ENCODE data around the gene PTPRT. TPM values are rescaled to one million over a fixed set of nuclear protein-coding genes. Genes with fewer than 3 reads are reported as not detected.

PTPRT gene
- total RNA-seq, 6 donors from 2014 or later: 0.20 to 7.1 (median 3.8) TPM

GRCh38 chr20:42197599-42197998 is 992.1 kb downstream of the PTPRT start:
- TF ChIP-seq EP300 (IDR thresholded peaks at IDR 0.05) (no peak), POLR2A (IDR thresholded peaks at IDR 0.05) (no peak), CTCF (IDR thresholded peaks at IDR 0.05) (no peak), POLR2AphosphoS5 (IDR thresholded peaks at IDR 0.05) (no peak)
- H3K9me3 ChIP-seq: no peaks in the 10 kb centered on the region
- H3K4me3 ChIP-seq: no peak overlapping the region
- DNase-seq (no peak), ATAC-seq (ENCODE audit: low FRiP score in 2 of 2) (no peak)
- H3K27ac ChIP-seq: no peak overlapping the region
- no peaks in the 10 kb centered on the region for H3K4me1 ChIP-seq
- H3K36me3 ChIP-seq: no peaks in the 10 kb centered on the region
- no peaks in the 10 kb centered on the region for H3K27me3 ChIP-seq

DNA sequence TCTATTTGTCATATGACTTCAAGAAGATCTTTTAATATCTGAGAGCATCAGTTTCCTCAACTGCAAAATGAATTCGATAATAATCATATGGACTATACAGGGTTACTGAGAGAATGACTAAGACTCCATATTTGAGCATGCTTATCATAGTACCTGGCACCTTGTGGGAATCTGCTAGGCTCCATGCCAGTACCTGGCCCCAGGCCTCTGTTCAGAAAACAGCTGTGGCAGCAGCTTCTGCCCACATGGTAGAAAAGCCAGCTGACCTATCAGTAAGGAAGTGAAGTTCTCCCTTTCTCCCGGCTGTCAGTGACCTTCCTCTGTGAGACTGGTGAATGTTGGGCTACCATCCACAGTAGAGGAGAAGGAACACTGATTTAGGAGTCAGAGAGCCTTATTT is 996.6 kb downstream of the PTPRT start:
- 50 to 61% methylated on average over 2 of the region's 2 CpGs for WGBS, 2 donors
- H3K27me3 ChIP-seq: no peaks in the 10 kb centered on the region
- no peak for ATAC-seq (ENCODE audit: low FRiP score in 2 of 2)

DNA sequence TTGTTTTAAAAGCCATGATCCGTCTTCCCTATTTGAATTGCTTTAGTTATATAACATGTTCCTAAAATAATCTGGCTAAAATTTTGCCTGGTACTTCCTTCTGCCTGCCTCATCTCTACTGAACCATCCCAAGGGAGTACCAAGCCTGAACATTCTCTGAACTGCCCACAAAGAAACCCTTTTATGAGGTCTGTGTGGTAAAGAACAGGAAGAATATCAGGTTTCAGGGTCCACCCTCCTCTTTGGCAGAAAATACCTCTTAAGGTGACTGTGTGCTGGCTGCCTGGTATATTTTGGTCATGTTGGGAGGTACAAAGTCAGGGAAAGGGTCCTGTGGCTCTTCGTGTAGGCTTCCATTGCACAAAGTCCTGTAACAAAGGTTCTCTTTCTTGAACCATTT is 997.4 kb downstream of the PTPRT start:
- WGBS, 2 donors: 28 to 44% methylated on average over 2 of the region's 2 CpGs

More for the DNA sequence above, 996.6 kb downstream of the PTPRT start:
- no peak overlapping the region for H3K27ac ChIP-seq
- no peaks in the 10 kb centered on the region for H3K36me3 ChIP-seq
- TF ChIP-seq POLR2A (IDR thresholded peaks at IDR 0.05) (no peak), CTCF (IDR thresholded peaks at IDR 0.05) (no peak), EP300 (IDR thresholded peaks at IDR 0.05) (no peak), POLR2AphosphoS5 (IDR thresholded peaks at IDR 0.05) (no peak)
- no peaks in the 10 kb centered on the region for H3K4me1 ChIP-seq
- no peak for DNase-seq
- H3K9me3 ChIP-seq: no peaks in the 10 kb centered on the region
- H3K4me3 ChIP-seq: no peak overlapping the region

GRCh38 chr20:42191140-42191860 is 998.4 kb downstream of the PTPRT start:
- Histone ChIP-seq H3K4me3 (no peak overlapping the region), H3K27me3 (no peaks in the 10 kb centered on the region), H3K36me3 (no peaks in the 10 kb centered on the region), H3K27ac (no peak overlapping the region), H3K9me3 (no peaks in the 10 kb centered on the region), H3K4me1 (no peaks in the 10 kb centered on the region)
- TF ChIP-seq POLR2A (IDR thresholded peaks at IDR 0.05) (no peak), CTCF (IDR thresholded peaks at IDR 0.05) (no peak), POLR2AphosphoS5 (IDR thresholded peaks at IDR 0.05) (no peak), EP300 (IDR thresholded peaks at IDR 0.05) (no peak)
- DNase-seq (no peak), ATAC-seq (ENCODE audit: low FRiP score in 2 of 2) (no peak)
- 66% methylated on average over 4 of the region's 4 CpGs for WGBS, 2 donors

More for the DNA sequence above, 997.4 kb downstream of the PTPRT start:
- DNase-seq (no peak), ATAC-seq (ENCODE audit: low FRiP score in 2 of 2) (no peak)
- no peaks in the 10 kb centered on the region for H3K27me3 ChIP-seq
- H3K9me3 ChIP-seq: no peaks in the 10 kb centered on the region
- no peak overlapping the region for H3K27ac ChIP-seq
- no peaks in the 10 kb centered on the region for H3K4me1 ChIP-seq
- TF ChIP-seq CTCF (IDR thresholded peaks at IDR 0.05) (no peak), POLR2AphosphoS5 (IDR thresholded peaks at IDR 0.05) (no peak), EP300 (IDR thresholded peaks at IDR 0.05) (no peak), POLR2A (IDR thresholded peaks at IDR 0.05) (no peak)
- H3K36me3 ChIP-seq: no peaks in the 10 kb centered on the region
- H3K4me3 ChIP-seq: no peak overlapping the region

- no peak overlapping the region for H3K27ac ChIP-seq
- H3K36me3 ChIP-seq: no peaks in the 10 kb centered on the region
- no peak for TF ChIP-seq EP300 (IDR thresholded peaks at IDR 0.05)
- TF ChIP-seq POLR2A (IDR thresholded peaks at IDR 0.05): no peak
- TF ChIP-seq POLR2AphosphoS5 (IDR thresholded peaks at IDR 0.05): no peak
- TF ChIP-seq CTCF (IDR thresholded peaks at IDR 0.05): no peak
- no peaks in the 10 kb centered on the region for H3K4me1 ChIP-seq
- no peaks in the 10 kb centered on the region for H3K27me3 ChIP-seq
- no peak for DNase-seq
- no peaks in the 10 kb centered on the region for H3K9me3 ChIP-seq
- ATAC-seq (ENCODE audit: low FRiP score in 2 of 2): no peak
- 73 to 88% methylated on average over 3 of the region's 3 CpGs for WGBS, 2 donors
- H3K4me3 ChIP-seq: no peak overlapping the region
Measured at GRCh38 chr20:42190084-42190483, 999.6 kb downstream of the PTPRT start.
